Smooth muscle cell (in vitro differentiated cells): ENCODE data around the gene ATL2. TPM values are rescaled to one million over a fixed set of nuclear protein-coding genes. Genes with fewer than 3 reads are reported as not detected.
"Not testable (repeated sequence)": the region's sequence is repeated elsewhere in the genome, so short reads cannot be mapped to it uniquely, and the experiment has no call there.

ENCODE experiments used
- DNase-seq: peaks from one replicate; lab custom pipeline; 2025; ENCODE audit not compliant: unreplicated experiment; lab: John Stamatoyannopoulos, UW
- H2AFZ ChIP-seq: fragments of 200-600 bp; sonication (generic); 2 replicates; pipeline ENCODE4 v1.6.0; 2016; ENCODE audit warnings: antibody characterized with exemption, low read depth, mild to moderate bottlenecking
- H3F3A ChIP-seq: fragments of 200-600 bp; sonication (generic); 2 replicates; pipeline ENCODE4 v1.6.0; 2017; ENCODE audit warnings: antibody characterized with exemption, low read depth
- H3K27ac ChIP-seq: fragments of 200-600 bp; sonication (generic); 2 replicates; pipeline ENCODE4 v1.5.1; 2016; ENCODE audit warnings: low read depth, mild to moderate bottlenecking
- H3K27me3 ChIP-seq: fragments of 200-600 bp; sonication (generic); 2 replicates; pipeline ENCODE4 v1.6.1; 2016; ENCODE audit warnings: low read depth, mild to moderate bottlenecking
- H3K36me3 ChIP-seq: fragments of 200-600 bp; sonication (generic); 2 replicates; pipeline ENCODE4 v1.5.1; 2016; ENCODE audit warnings: low read depth
- H3K4me1 ChIP-seq: fragments of 200-600 bp; sonication (generic); 2 replicates; pipeline ENCODE4 v1.5.1; 2016; ENCODE audit warnings: low read depth
- H3K4me2 ChIP-seq: fragments of 200-600 bp; sonication (generic); 2 replicates; pipeline ENCODE4 v1.6.0; 2016; ENCODE audit warnings: mild to moderate bottlenecking
- H3K4me3 ChIP-seq: fragments of 200-600 bp; sonication (generic); 2 replicates; pipeline ENCODE4 v1.5.1; 2016; ENCODE audit warnings: mild to moderate bottlenecking
- H3K79me2 ChIP-seq: fragments of 200-600 bp; sonication (generic); 2 replicates; pipeline ENCODE4 v1.6.0; 2016; ENCODE audit warnings: low read depth, mild to moderate bottlenecking
- H3K9ac ChIP-seq: fragments of 200-600 bp; sonication (generic); 2 replicates; pipeline ENCODE4 v1.6.0; 2016; ENCODE audit warnings: low read depth
- H3K9me3 ChIP-seq: fragments of 200-600 bp; sonication (generic); replicated peaks from 2 replicates; pipeline ENCODE4 v1.5.1; 2016; ENCODE audit warnings: low read depth
- H4K20me1 ChIP-seq: fragments of 200-600 bp; sonication (generic); 2 replicates; pipeline ENCODE4 v1.6.0; 2016; ENCODE audit warnings: low read depth
- CTCF ChIP-seq: fragments of 200-600 bp; sonication (generic); IDR thresholded peaks from 2 replicates; pipeline ENCODE4 v1.5.1; 2017; ENCODE audit warnings: borderline replicate concordance, mild to moderate bottlenecking, antibody characterized with exemption; ENCODE audit not compliant: insufficient read depth, poor library complexity, severe bottlenecking
- WGBS: methylation state at CpG from one replicate; pipeline ENCODE4 v1.1.7; 2016; ENCODE audit warnings: low lambda C conversion rate; 5-methylcytosine and 5-hydroxymethylcytosine counted together
- polyA plus RNA-seq: library from polyadenylated mRNA; unstranded; fragments of >200 nt; fragmentation: Nextera tagmentation; extraction: Ambion mirVana; gene quantifications from 2 replicates; pipeline ENCODE4 v1.2.1, GENCODE V29; 2016
- total RNA-seq: library from RNA; depleted of rRNA; stranded (reverse); fragments of >200 nt; gene quantifications from 2 replicates; pipeline ENCODE4 v1.2.3, GENCODE V29; 2014

The ATL2 gene
- total and polyA plus RNA-seq, 2 experiments from 2014 or later: 19.9 to 56.7 TPM

- DNase-seq: no peak
- H4K20me1 ChIP-seq: no peaks in the 10 kb centered on the region
- 84% methylated on average over 9 of the region's 9 CpGs for WGBS
- H3K27me3 ChIP-seq: no peaks in the 10 kb centered on the region
- H3K27ac ChIP-seq: no peak overlapping the region
- no peaks in the 10 kb centered on the region for H3K79me2 ChIP-seq
- TF ChIP-seq CTCF: no peak
- no peak overlapping the region for H3K4me2 ChIP-seq
- no peak overlapping the region for H2AFZ ChIP-seq
- no peaks in the 10 kb centered on the region for H3K9me3 ChIP-seq
- H3K4me1 ChIP-seq: no peaks in the 10 kb centered on the region
- no peaks in the 10 kb centered on the region for H3K36me3 ChIP-seq
- H3F3A ChIP-seq: no peaks in the 10 kb centered on the region
- no peak overlapping the region for H3K9ac ChIP-seq
- no peak overlapping the region for H3K4me3 ChIP-seq
Measured at GRCh38 chr2:38416296-38417036, 39.4 kb upstream of the ATL2 start.

GRCh38 chr2:38415728-38416291, 38.7 kb upstream of the ATL2 start:
- H3K27me3 ChIP-seq: no peaks in the 10 kb centered on the region
- H3K79me2 ChIP-seq: no peaks in the 10 kb centered on the region
- H3K4me1 ChIP-seq: no peaks in the 10 kb centered on the region
- H3K27ac ChIP-seq: no peak overlapping the region
- H3K4me2 ChIP-seq: no peak overlapping the region
- no peaks in the 10 kb centered on the region for H3F3A ChIP-seq
- H3K36me3 ChIP-seq: no peaks in the 10 kb centered on the region
- no peak for TF ChIP-seq CTCF
- H3K9me3 ChIP-seq: no peaks in the 10 kb centered on the region
- H3K4me3 ChIP-seq: no peak overlapping the region
- no peak overlapping the region for H2AFZ ChIP-seq
- H3K9ac ChIP-seq: no peak overlapping the region
- WGBS: 96% methylated on average over 4 of the region's 4 CpGs
- no peaks in the 10 kb centered on the region for H4K20me1 ChIP-seq
- DNase-seq: no peak

GRCh38 chr2:38415023-38415422, 38.0 kb upstream of the ATL2 start:
- Histone ChIP-seq H3K9ac (no peak overlapping the region), H3K79me2 (no peaks in the 10 kb centered on the region), H3K27ac (no peak overlapping the region), H2AFZ (no peak overlapping the region), H3F3A (no peaks in the 10 kb centered on the region), H3K36me3 (no peaks in the 10 kb centered on the region), H3K4me2 (no peak overlapping the region), H3K4me1 (no peaks in the 10 kb centered on the region), H3K9me3 (no peaks in the 10 kb centered on the region), H3K27me3 (no peaks in the 10 kb centered on the region), H4K20me1 (no peaks in the 10 kb centered on the region), H3K4me3 (no peak overlapping the region)
- no peak for DNase-seq
- 79% methylated on average over 3 of the region's 3 CpGs for WGBS
- TF ChIP-seq CTCF: no peak

GRCh38 chr2:38412235-38412871, 35.3 kb upstream of the ATL2 start:
- not testable (repeated sequence) for H3F3A ChIP-seq, H3K79me2 ChIP-seq, H3K9ac ChIP-seq, H3K27me3 ChIP-seq, DNase-seq, H3K4me2 ChIP-seq, H2AFZ ChIP-seq, H3K4me3 ChIP-seq, H3K4me1 ChIP-seq, H3K9me3 ChIP-seq, H4K20me1 ChIP-seq, H3K36me3 ChIP-seq, H3K27ac ChIP-seq
- WGBS: 90% methylated on average over 4 of the region's 4 CpGs
